Astrocyte (in vitro differentiated cells and primary cell): ENCODE results near the gene OLFML2B. TPM values are rescaled to one million over a fixed set of nuclear protein-coding genes. Genes with fewer than 3 reads are reported as not detected.
A peak's percentile ranks its signal among the peaks of the same experiment; 100 is the strongest.

ENCODE experiments used
- DNase-seq: peaks from one replicate; pipeline ENCODE4 v3.0.0-alpha.2; 2010; ENCODE audit warnings: low read depth
- FAIRE-seq: peaks from 2 replicates; lab custom pipeline; 2011; peaks lifted over from hg19 to GRCh38; lab: Jason Lieb, UNC
- H2AFZ ChIP-seq: 2 replicates; pipeline ENCODE4 v1.6.0; 2012; ENCODE audit warnings: low read depth, low read length, inconsistent platforms
- H3K27ac ChIP-seq: 2 replicates; pipeline ENCODE4 v1.5.1; 2011; ENCODE audit warnings: low read depth, low read length, inconsistent platforms
- H3K27me3 ChIP-seq: 2 replicates; pipeline ENCODE4 v1.6.0; 2011; ENCODE audit warnings: low read length, inconsistent platforms; ENCODE audit not compliant: insufficient read depth
- H3K36me3 ChIP-seq: 2 replicates; pipeline ENCODE4 v1.5.1; 2011; ENCODE audit warnings: low read length, inconsistent platforms; ENCODE audit not compliant: insufficient read depth
- H3K4me1 ChIP-seq: 2 replicates; pipeline ENCODE4 v1.5.1; 2011; ENCODE audit warnings: low read length, inconsistent platforms; ENCODE audit not compliant: insufficient read depth
- H3K4me2 ChIP-seq: 2 replicates; pipeline ENCODE4 v1.6.0; 2012; ENCODE audit warnings: low read length, inconsistent platforms
- H3K4me3 ChIP-seq: 2 replicates; pipeline ENCODE4 v1.5.1; 2011; ENCODE audit warnings: low read depth, mild to moderate bottlenecking, low read length, inconsistent platforms; ENCODE audit not compliant: insufficient read depth
- H3K79me2 ChIP-seq: 2 replicates; pipeline ENCODE4 v1.6.0; 2012; ENCODE audit warnings: mild to moderate bottlenecking, low read length, inconsistent platforms; ENCODE audit not compliant: insufficient read depth
- H3K9ac ChIP-seq: 2 replicates; pipeline ENCODE4 v1.6.0; 2012; ENCODE audit warnings: mild to moderate bottlenecking, low read length, inconsistent platforms
- H3K9me3 ChIP-seq: 2 replicates; pipeline ENCODE4 v1.5.1; 2012; ENCODE audit warnings: low read depth, mild to moderate bottlenecking, low read length, inconsistent platforms; ENCODE audit not compliant: insufficient read depth
- H4K20me1 ChIP-seq: 2 replicates; pipeline ENCODE4 v1.6.0; 2012; ENCODE audit warnings: low read length, inconsistent platforms; ENCODE audit not compliant: insufficient read depth
- H3K27ac Mint-ChIP-seq: one replicate; pipeline ENCODE4 v1.8.0; 2021; ENCODE audit warnings: mild to moderate bottlenecking, mixed read lengths; ENCODE audit not compliant: unreplicated experiment
- H3K27me3 Mint-ChIP-seq: one replicate; pipeline ENCODE4 v1.8.0; 2021; ENCODE audit warnings: low read depth, mixed read lengths; ENCODE audit not compliant: unreplicated experiment
- H3K36me3 Mint-ChIP-seq: one replicate; pipeline ENCODE4 v1.8.0; 2021; ENCODE audit warnings: low read depth, mixed read lengths; ENCODE audit not compliant: unreplicated experiment
- H3K4me1 Mint-ChIP-seq: one replicate; pipeline ENCODE4 v1.8.0; 2021; ENCODE audit warnings: low read depth, mixed read lengths; ENCODE audit not compliant: unreplicated experiment
- H3K4me3 Mint-ChIP-seq: one replicate; pipeline ENCODE4 v1.8.0; 2021; ENCODE audit warnings: mild to moderate bottlenecking, moderate library complexity, mixed read lengths; ENCODE audit not compliant: unreplicated experiment
- H3K9me3 Mint-ChIP-seq: one replicate; pipeline ENCODE4 v1.8.0; 2021; ENCODE audit warnings: mild to moderate bottlenecking, mixed read lengths; ENCODE audit not compliant: unreplicated experiment
- CTCF ChIP-seq: IDR thresholded peaks from 2 replicates; pipeline ENCODE4 v1.5.1; 2011; ENCODE audit warnings: low read depth, mild to moderate bottlenecking, inconsistent platforms, low read length, moderate library complexity; ENCODE audit not compliant: insufficient read depth
- EZH2 ChIP-seq: IDR thresholded peaks from 2 replicates; pipeline ENCODE4 v1.6.1; 2012; ENCODE audit warnings: mild to moderate bottlenecking, low read length, inconsistent platforms; ENCODE audit not compliant: insufficient read depth
- total RNA-seq: library from RNA; stranded (reverse); gene quantifications from 2 replicates; pipeline ENCODE4 v1.2.1, GENCODE V29; 2021

Gene OLFML2B
- total RNA-seq, 1 donor from 2014 or later = 14.7 TPM

GRCh38 chr1:162003061-162003829, 20.4 kb downstream of the OLFML2B start:
- no peaks in the 10 kb centered on the region for H4K20me1 ChIP-seq
- Mint-ChIP-seq H3K36me3 (peaks cover 10% of the 10 kb centered on the region), H3K9me3 (no peaks in the 10 kb centered on the region), H3K27me3 (peaks cover 5% of the 10 kb centered on the region), H3K4me3 (peak overlapping the region; percentile 51), H3K27ac (peak overlapping the region; percentile 90), H3K4me1 (peaks cover 26% of the 10 kb centered on the region)
- no peak for TF ChIP-seq EZH2
- no peak for TF ChIP-seq CTCF
- no peak overlapping the region for H2AFZ ChIP-seq
- peak overlapping the region; percentile 85 for H3K27ac ChIP-seq
- H3K27me3 ChIP-seq = peaks cover under 1% of the 10 kb centered on the region
- H3K4me2 ChIP-seq = peak overlapping the region; percentile 84
- FAIRE-seq = peak; percentile 17
- peak overlapping the region; percentile 48 for H3K4me3 ChIP-seq
- H3K4me1 ChIP-seq = peaks cover 28% of the 10 kb centered on the region
- no peaks in the 10 kb centered on the region for H3K36me3 ChIP-seq
- peak overlapping the region; percentile 84 for H3K9ac ChIP-seq
- DNase-seq = peak; percentile 99
- no peaks in the 10 kb centered on the region for H3K9me3 ChIP-seq
- no peaks in the 10 kb centered on the region for H3K79me2 ChIP-seq

- Histone ChIP-seq H4K20me1 (no peaks in the 10 kb centered on the region), H3K4me2 (no peak overlapping the region), H3K9me3 (no peaks in the 10 kb centered on the region), H3K27ac (no peak overlapping the region), H2AFZ (no peak overlapping the region), H3K9ac (no peak overlapping the region), H3K36me3 (no peaks in the 10 kb centered on the region), H3K27me3 (no peaks in the 10 kb centered on the region), H3K4me1 (peaks cover 28% of the 10 kb centered on the region), H3K79me2 (no peaks in the 10 kb centered on the region), H3K4me3 (no peak overlapping the region)
- Mint-ChIP-seq H3K4me1 (peaks cover 22% of the 10 kb centered on the region), H3K9me3 (no peaks in the 10 kb centered on the region), H3K27ac (no peak overlapping the region), H3K27me3 (no peaks in the 10 kb centered on the region), H3K36me3 (peaks cover 14% of the 10 kb centered on the region), H3K4me3 (no peak overlapping the region)
- FAIRE-seq = no peak
- TF ChIP-seq CTCF (no peak), EZH2 (no peak)
- DNase-seq = no peak
Measured at GRCh38 chr1:162000053-162000420, 23.6 kb downstream of the OLFML2B start.
